Central memory CD4-positive, alpha-beta T cell (primary cell): ENCODE results near the gene NFIL3.
"Not testable (repeated sequence)": the region's sequence is repeated elsewhere in the genome, so short reads cannot be mapped to it uniquely, and the experiment has no call there.

Source experiments
- DNase-seq: peaks from one replicate; pipeline ENCODE4 v3.0.0; 2022

The NFIL3 gene

DNA sequence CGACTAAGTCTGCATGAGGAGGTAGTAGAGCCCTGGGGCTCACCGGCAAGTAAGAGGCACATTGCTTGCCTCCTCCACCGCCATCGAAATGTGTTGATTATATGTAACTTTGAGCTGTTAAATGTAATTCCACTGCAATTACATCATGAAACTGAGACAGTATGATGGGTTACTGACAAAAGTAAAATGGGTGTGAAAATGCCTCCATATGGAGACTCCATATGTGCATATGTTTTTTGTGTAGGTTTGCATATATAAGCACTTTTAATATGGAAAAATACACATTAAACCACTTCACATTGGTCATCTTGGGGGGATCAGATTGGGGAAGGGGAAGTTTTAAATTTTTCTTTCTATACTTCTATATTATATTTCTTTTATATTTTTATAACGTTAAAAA is 29.8 kb downstream of the NFIL3 start:
- DNase-seq, result no peak

DNA sequence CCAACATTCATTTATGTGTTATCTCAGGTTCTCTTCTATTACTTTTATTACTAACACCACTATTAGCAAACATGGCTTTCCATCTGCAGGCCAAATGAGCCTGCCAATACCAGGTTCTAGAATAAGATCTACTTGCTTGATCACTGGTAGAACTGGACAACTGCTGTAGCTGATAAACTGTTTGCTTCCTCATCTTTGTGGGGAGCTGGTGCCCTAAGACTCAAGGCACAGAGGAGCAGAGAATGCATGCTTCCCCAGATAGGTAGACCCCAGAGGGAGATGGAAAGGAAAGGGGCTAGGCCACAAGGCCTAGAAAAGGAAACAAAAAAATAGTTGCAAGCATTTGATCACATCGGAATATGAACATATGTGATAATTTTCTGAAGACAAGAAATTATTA is 31.2 kb downstream of the NFIL3 start:
- DNase-seq, result no peak

DNA sequence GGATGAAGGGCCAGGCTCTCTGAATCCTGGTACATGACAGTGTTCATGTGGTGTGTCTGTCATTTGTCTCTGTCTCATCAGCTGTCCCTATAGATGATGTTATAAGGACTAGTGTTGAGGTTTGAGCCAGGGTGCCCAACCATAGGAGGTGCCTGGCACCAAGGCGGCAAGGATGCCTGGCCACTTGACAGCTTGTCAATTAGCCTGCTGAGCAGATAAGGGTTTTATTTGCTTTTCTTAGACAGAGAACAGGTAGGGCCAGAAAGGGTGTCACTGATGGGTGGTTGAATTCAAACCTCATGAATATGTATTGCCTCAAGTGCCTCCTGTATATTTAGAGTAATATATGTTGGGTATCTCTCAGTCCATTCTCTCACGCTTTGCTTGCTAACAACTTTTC is 31.8 kb downstream of the NFIL3 start:
- DNase-seq, result no peak

DNA sequence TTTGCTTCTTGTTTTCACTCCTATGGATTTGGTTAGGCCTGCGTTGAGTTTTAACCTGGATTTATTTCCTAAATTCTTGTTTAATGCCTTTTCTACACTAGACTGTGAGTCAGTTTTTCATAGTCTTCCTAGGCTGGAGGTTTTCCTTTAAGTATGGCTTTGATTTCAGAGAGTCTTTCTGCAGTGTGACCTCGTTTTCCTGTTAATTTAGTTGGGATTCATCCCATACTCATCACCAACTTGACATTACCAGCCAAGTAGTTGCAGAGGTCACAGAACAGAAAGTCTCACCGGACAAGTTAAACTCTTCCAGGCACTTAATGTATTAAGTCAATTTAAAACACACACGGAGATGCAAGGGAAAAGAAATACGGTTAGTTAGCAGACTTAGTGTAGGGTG is 32.2 kb downstream of the NFIL3 start:
- no peak for DNase-seq

DNA sequence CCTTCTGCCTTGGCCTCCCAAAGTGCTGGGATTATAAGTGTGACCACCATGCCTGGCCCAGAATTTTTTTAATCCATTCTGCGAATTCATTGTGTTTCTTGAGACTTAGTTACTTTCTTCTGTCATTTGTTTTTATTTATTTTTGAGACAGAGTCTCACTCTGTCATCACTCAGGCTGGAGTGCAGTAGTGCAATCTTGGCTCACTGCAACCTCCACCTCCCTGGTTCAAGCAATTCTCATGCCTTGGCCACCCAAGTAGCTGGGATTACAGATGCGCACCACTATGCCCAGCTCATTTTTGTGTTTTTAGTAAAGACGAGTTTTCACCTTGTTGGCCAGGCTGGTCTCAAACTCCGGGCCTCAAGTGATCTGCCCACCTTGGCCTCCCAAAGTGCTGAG is 33.9 kb downstream of the NFIL3 start:
- not testable (repeated sequence) for DNase-seq

DNA sequence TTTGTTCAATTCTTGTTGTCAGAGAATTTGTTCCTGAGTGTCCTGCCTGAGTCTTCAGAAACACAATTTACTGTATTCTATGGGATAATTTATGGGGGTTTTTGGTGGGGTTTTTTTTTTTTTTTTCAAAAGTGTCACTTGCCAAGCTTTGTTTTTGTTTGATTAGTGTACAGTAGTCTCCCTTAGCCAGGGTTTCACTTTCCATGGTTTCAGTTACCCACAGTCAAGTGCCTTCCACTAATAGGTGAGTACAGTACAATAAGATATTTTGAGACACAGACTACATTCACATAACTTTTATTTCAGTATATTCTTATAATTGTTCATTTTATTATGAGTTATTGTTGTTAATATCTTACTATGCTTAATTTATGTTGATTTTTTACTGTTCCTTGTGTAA is 36.9 kb downstream of the NFIL3 start:
- no peak for DNase-seq

DNA sequence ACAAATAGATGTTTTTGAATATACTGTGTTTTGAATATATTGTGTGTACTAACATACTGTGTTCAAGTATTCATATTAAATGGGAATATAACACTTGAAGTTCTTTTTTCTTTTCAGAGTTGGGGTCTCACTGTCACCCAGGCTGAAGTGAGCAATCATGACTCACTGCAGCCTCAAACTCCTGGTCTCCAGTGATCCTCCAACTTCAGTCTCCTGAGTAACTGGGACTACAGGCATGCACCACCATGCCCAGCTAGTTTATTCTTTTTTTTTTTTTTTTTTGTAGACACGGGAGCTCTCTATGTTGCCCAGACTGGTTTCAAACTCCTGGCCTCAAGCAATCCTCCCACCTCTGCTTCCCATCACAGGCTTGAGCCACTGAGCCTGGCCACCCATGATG is 38.7 kb downstream of the NFIL3 start:
- DNase-seq, result no peak

DNA sequence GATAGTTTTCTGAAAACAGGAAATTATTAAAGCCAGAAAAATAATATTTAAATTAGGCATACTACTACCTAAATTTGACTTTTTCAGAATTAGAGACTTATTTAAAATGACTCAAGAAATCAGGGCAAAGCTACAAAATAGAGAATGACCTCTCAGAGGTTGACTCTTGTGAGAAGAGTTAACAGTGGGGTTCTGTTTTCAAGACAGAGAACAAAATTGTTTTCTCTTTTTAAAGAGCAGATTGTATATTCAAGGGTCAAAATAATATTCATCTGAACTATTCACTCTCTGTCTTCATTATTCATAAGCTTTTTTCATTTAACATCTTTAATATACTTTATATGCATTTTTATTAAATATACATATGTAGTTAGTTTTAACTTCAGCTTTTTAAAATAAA is 40.1 kb downstream of the NFIL3 start:
- DNase-seq, result no peak

DNA sequence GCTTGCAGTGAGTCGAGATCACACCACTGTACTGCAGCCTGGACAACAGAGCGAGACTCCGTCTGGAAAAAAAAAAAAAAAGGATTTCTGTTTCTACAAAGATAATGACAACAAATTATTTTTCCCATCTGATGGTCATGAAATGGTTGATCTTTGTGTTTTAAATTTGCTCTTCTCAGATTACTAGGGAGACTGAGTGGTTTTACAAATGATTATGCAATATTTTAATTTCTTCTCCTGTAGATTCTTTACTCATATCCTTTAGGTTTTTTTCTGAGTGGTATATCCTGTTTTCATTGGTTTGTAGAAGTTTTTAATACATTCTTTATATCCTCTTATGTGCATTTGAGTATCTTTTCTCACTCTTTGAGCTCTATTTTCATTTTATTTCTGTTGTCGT is 41.3 kb downstream of the NFIL3 start:
- no peak for DNase-seq

DNA sequence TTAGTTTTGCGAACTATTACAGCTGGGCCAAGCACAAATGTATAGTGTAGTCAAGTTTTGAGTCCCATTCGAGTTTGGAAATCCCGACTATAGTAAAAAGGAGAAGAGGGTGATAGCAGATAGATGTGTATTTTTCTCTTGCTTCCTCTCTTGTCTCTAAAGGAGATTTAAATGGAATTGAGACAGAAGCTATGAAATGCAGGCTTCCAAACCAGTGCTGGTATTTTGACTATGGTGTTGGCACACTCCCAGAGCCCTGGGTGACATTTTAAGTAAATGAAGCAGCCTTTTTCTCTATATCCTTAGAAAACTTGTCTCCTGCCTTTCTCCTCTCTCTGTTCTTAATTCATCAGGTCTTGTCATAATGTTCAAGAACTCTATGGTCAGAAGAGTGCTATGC is 44.2 kb downstream of the NFIL3 start:
- no peak for DNase-seq

DNA sequence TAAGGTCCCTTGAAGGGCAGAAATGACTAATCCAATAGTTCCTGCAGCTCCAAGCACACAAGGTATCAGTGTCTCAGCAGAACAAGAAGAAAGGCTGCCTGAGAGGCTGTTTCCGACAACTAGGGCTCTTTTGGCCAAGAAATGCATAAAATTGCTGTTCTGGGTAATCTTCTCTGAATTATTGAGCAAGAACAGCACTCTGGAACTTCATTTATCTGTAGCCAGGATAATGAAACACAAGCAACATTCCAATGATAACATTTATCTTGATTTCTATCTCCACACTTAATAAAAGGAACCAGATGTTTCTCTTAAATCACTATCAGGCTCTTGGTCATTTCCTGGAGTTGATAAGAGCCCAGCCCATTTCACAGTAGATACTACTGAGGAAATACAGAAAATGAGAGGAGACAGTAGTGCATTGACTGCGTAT is 44.9 kb downstream of the NFIL3 start:
- DNase-seq, result no peak

DNA sequence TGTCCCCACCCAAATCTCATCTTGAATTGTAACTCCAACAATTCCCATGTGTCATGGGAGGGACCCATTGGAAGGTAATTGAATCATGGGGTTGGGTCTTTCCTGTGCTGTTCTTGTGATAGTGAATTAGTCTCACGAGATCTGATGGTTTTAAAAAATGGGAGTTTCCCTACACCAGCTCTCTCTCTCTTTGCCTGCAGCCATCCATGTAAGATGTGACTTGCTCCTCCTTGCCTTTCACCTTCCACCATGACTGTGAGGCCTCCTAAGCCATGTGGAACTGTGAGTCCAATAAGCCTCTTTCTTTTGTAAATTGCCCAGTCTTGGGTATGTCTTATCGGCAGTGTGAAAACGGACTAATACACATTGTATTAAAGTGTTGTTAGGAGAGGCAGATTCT is 45.6 kb downstream of the NFIL3 start:
- DNase-seq, result not testable (repeated sequence)

DNA sequence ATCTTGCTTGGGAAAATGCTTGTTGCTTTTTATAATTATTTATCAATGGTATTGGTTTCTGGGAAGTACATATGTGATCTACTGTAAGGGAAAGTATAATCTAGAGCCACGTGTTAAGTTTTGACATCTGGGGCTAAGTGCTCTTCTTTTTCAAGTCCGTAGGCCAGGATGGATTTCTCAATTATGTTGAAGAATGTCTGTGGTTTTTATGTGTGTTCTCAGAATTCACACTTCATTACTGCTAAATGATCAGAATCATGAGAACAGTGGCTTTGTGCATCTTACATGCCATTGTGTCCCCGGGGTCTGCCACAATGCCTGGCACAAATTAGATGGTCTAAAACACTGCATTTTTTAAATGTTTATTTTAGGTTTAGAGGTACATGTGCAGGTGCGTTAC is 47.4 kb downstream of the NFIL3 start:
- no peak for DNase-seq

DNA sequence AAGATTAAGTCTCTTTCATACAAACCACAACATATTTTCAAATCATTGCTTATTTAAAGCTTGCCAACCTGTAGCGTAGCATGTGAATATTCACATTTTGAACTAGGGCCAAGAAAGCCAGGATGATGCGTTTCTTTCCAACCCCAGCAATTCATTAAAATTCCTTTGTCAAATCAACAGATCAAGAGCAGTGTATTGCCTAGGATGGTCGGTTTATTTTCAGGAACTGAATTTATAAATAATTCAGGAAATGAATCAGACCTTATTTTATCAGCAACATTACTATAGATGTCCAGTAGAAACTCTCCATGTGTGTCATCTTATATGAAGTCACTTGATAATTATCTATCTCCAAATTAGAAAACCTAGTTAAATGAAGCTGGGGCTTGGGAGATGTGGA is 48.7 kb downstream of the NFIL3 start:
- no peak for DNase-seq

DNA sequence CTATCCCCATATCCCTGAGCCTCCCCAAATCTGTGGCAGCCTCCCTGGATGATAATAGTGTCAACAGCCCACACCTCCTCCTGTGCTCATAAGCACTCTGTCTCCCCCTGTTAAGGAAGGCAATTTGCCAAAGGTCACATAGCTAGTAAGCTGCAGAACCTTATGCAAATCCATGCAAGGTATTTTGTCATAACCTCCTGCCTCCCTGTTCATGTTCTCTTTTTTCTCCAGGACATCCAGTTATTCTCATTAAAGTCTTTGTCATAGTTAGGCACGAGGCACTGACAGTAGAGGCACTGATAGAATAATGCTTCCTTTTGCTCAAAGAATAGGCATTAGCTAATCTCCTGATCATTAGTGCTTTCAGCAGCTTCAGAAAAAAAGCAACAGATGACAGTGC is 51.7 kb downstream of the NFIL3 start:
- DNase-seq, result no peak

DNA sequence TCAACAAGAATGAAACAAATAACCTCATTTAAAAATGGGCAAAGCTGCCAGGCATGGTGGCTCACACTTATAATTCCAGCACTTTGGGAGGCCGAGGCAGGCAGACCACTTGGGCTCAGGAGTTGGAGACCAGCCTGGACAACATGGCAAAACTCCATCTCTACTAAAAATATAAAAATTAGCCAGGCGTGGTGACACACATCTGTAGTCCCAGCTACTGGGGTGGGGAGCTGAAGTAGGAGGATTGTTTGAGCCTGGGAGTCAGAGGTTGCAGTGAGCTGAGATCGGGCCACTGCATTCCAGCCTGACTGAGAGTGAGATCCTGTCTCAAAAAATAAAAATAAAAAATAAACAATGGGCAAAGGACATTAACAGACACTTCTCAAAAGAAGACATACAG is 53.6 kb downstream of the NFIL3 start:
- not testable (repeated sequence) for DNase-seq

DNA sequence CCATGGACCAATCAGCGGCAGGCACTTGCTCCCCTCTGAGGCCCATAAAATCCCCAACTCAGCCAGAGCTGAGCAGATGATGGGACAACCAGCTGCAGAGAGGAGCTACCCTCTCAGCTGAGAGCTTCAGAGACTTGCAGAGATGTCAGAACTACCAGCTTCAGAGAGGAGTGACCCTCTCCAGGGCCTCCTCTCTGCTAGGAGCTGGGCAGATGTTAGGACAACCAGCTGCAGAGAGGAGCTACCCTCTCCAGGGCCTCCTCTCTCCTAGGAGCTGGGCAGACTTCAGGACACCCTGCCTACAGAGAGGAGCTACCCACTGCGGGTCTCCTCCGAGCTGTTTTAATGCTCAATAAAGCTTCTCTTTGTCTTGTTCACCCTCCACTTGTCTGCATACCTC is 58.9 kb downstream of the NFIL3 start:
- no peak for DNase-seq

DNA sequence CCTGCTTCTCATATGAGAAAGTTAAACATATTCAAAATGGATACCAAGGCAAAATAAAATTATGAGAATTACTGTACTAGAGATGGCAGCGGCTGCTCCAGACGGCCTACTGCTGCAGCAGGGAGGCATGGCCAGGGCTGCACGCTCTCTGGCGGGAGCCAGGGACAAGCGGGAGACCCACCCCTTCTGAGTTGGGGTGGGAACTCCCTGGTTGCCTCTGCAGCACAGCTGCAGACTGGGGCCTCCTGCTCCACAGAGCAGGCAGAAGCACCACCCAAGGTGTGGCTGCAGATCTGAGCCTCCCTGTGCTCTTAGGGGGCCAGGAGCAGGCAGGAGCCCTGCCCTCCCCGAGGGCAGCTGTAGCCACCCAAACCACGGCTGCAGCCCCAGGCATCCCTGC is 59.6 kb downstream of the NFIL3 start:
- no peak for DNase-seq

DNA sequence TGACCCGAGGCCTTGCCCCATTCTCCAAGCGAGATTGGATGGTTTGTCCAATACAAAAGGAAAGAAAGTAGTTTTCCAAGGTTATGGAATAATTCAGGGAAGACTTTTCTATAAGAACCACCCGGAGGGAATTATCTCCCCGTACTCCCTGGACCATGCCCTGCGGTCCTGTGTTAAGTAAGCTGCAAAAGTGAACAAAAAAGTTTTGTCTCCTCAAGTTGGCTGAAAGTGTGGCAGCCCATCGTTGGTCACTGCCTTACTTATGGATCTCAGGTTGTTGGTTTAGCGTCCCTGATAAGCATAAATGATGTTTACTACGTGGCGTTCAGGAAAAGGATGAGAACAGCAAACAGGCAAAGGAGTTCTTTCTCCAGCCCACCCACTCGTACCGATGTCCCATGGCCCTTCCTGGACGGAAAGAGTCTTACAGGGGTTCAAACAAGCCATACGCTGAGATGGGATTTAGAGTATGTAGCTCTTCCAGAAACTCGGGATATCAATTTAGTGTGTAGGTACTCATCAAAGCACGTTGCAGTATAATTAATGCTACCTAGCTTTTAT is 61.5 kb downstream of the NFIL3 start:
- no peak for DNase-seq

DNA sequence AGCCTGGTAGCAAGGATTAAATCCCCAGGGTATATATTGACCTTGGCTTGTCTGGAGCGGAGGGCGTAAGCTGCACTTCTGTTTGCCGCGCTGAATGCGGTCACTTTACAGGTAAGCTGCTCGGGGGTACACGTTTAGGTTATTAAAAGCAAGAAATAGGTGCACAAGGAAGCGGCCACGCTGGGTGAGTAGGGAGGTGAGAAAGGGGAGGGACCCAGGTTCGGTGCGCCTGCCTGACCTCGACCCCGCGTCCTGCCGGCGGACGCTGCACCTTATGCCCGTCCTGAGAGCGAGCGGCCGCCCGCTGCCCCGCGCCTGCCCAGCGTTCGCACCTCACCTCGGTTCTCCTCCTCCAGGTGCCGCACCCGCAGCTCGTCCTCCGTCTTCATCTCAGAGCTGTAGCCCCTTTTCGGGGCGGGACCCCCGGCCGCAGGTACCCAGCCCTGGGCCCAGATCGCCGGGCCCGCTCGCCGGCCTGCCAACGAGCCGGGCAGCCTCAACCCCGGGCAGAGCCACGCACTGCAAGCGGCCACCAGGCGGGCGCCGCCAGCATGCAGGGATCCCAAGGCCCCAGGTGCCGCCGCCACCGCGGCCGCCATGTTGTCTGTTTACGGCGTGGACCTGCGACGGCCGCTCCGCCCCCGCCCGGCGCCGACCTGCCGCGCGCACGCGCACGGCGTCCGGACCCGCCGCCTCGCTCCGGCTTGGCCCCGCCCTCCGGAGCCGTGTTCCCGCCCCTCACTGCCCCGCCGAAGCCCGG is 62.2 kb downstream of the NFIL3 start, which contains the start of gene AUH:
Gene AUH, minus strand, starts transcription at position 628 of the 760 bp plus-strand sequence. Its CDS starts 29 bp downstream, at position 599.
- DNase-seq, result peak; percentile 85

DNA sequence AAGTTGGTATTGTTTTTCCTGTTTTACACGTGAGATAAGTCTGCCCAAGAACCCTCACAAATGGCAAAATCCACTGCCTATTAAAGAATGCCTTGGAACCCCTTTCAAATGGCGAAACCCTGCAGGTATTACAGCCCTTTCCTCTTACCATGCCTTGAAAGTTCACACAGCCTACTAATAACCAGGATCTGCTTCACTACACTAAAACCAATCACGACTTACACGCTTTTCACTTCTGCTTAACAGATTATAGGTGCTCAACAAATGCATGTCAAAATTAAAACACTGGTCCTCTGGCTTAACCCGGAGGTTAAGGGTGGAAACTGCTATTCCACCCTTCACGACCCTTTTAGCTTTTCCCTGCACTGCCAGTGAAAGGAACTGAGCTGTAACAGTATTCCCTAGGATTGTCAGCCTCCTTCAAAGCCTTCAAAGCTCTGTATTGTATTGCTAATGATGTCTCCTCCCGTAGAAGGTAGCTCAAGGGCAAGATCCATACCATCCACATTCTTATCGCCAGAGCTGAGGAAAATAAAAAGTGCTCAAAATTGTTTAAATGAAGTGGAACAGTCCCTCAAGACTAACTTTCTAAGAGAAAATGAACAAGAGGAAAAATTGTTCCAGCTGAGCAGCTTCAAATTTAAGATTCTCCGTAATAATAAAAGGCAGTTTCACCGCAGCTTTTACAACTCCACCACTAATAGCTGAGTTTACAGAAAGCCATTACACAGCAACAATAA is 62.9 kb downstream of the NFIL3 start:
- DNase-seq, result no peak

DNA sequence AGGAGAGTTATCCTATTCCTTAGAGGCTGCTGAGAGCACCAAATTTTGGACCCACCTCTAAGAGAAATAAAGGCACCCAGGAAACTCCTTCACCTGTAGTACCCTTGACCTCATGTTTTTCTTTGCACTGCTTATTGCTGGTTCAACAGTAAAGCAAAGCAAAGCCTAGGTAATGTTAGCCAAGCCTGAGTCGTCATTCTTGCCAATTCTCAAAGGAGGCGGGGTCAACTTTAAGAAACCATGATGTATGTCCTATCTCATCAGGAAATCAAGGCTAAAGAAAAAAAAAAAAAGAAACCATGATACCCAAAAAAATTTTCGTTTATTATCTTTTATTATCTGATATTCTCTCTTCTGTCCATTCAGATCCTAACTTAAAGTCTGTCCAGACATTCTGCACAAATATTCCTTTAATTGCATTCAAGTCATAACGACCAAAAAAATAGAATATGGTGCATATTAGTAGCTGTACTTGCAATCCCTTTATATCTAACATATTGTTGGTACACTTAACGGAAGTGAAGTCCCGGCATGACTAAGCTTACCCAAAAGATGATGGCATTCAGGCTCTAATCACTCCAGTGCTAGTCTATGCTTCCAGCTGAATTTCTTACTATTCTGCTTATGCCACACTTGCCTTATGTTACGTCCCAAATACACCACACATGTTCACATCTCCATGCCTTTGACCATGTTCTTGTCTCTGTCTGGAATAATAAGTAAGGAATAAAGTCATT is 63.7 kb downstream of the NFIL3 start:
- no peak for DNase-seq

DNA sequence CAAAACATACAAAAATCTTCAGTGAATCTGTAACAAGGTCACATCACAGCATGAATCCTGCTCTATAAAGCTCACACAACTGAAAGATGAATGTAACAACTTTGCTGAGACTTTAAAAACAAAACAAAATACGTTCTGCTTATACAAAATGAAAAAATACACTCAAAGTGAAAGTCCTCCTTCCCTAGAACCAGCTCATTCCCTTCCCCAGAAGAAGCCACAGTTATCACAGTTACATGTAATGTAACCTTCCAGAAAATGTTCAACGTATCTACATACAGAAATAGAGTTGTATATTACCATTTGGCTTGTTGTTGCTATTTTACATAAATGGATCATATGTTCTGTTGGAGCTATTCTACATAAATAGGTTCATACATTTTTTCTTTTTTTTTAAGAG is 64.5 kb downstream of the NFIL3 start:
- no peak for DNase-seq
